NCI-H187 treated with DMSO at 0.1 percent for 48 hours (cell line): Measurements from ENCODE around the gene DCHS2.

ENCODE experiments used
- DNase-seq: peaks from one replicate; lab custom pipeline; 2025; lab: John Stamatoyannopoulos, UW

Gene DCHS2, protein sequence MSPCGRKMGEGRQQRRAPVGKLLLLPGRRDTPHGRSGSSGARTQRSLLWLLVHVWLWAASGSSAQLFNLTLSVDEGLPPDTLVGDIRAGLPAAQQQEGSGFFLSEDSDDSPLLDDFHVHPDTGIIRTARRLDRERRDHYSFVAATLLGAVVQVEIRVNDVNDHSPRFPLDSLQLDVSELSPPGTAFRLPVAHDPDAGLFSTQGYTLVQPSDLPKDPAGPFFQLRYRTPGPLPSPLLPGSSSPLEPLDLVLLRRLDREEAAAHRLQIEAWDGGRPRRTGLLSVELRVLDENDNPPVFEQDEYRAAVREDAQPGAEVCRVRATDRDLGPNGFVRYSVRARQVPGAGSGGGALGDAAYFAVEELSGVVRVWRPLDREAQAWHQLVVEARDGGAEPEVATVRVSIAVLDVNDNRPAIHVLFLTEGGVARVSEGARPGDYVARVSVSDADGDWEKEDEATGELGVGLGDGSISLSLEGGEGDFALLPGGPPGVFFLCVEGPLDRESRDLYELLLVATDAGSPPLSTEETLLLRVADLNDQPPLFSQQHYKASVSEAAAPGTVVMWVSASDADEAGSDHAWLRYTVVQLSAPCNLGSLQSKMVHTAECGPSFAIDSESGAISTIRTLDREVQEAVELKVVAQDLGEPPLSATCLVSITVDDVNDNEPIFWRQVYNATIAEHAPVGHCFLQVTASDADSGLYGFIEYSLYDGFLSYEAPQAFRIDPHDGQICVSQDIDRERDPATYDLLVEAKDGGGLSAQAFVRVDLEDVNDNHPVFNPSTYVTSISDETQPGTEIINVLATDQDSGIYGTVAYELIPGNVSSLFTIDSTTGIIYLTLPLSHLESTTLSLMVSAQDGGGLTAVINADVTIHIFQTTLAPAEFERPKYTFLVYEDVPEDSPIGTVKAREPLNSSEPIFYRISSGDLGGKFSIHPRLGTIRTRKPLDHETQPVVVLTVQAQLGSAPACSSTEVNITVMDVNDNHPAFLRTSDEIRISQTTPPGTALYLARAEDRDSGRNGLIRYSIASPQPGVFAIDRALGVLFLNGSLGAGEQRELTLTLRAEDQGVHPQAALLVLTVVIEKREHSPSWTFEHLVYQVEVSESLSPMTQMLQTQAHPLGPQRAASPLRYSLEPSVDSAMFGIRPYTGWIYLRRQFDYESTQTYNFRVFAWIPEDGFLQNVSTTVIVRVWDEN (N-terminal part only)

DNA sequence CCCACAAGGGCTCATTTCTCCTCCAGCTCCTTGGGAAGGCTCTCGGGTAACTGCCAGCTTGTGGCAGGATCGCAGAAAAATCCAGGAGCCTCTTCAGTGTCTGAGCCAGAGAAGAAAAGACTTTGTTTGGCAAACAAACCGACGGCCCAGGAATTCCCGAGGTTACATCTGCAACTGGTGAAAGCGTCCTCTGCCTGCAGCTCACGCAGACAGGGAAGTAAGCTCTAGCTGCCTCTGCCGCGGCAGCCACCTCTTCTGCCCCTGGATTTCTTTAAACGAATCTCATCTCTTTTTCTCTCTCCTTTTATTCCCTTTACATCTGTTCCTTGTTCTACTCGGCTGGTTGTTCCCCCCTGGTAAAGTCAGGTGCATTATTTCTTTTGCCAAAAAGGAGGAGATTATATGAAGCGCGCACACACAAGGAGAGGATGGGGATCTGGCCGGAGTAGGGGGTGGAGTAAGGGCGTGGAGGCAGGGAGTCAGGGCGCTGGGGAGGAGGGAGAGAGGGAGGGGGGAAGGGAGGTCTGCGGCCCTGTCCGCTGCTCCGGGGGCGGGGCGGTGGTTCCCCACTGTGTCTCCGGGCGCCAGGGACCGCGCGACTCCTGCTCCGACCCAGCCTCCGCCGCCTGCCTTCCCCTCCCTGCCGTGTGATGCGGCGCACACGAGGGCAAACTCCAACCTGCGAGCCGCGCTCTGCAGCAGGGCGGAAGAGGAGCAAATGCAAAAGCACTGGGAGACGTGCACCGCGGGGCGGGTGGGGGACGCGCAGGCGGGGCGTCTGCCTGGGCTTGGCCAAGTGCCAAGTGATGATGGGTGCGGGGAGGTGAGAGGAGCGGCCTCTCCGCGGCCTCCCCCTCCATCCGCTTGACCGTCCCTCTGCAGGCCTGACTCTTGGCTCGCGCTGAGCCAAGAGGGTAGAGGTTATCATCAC is at the start of gene DCHS2:
DCHS2 (minus strand) TSS at position 459 of the 931 bp plus-strand sequence; CDS start at position 15, 444 bp downstream.
- no peak for DNase-seq

DNA sequence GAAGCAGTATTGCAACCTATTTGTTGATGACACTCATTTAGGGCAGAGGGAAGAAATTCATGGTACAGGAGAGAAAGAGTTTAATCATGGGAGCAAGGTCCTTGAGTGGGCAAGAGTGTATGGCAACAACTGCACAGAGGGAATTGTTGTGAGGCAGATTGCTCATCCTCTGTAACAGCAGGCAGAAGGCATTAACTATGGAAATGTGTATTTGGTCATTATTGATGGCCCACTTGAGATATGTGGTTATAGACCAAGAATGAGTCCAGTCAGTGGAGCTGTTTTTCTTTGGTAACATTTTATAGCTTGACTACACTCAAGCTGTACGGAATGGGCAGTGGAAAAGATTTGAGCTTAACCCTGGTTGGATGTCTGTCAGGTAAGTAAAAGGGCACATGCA is 42.7 kb upstream of the DCHS2 start:
- no peak for DNase-seq

DNA sequence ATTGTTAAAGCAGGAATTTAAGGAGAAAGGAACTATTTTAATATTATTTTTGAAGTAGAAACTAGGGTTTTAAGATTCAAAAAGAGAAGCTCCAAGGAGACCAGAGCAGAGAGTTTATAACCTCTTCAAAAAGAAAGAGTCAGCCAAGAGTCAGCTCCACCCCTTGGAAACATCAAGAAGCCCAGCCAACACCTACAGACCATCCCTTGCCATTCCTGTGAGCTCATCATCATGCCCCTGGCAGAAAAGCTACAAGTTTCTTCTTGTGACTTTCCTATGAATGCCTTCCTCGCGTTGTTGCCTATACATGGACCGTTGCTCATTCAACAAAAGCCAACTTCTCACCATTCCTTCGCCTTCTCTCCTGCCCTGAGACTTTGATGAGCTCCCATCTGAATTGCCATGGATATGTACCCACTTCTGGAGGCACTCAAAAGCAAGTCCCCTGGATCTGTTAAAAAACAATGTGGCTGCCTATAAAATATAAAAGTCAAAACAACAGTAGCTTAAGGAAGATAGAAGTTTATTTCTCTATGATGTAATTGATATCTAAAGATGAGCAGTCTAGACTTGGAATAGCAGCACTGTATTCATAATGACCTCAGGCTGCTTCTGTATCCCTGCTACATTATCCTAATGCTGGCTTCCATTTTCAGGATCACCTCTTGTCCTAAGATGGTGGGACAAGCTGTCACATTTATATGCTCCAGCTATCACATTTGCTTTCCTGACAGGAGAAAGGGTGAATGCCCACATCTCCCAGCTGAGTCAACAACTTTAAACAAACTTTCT is 38.3 kb upstream of the DCHS2 start:
- no peak for DNase-seq

DNA sequence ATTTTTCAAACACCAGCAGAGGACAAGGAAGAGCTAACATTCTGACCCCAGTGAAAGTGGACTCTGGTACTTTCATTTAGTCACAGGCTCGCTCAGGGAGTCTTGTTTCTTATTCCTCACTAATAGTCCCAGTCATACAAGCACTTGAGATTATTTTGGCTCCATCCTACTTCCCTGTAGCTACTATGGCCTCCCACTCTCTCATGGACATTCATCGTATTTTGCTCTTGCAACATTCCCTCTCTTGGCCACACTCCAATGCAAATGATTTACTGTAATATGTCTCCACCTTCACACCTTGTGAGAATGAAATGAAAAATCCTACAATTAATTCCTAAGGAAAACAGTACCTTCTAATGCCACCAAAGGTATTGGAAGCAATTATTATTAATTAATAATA is 37.3 kb upstream of the DCHS2 start:
- DNase-seq: no peak

DNA sequence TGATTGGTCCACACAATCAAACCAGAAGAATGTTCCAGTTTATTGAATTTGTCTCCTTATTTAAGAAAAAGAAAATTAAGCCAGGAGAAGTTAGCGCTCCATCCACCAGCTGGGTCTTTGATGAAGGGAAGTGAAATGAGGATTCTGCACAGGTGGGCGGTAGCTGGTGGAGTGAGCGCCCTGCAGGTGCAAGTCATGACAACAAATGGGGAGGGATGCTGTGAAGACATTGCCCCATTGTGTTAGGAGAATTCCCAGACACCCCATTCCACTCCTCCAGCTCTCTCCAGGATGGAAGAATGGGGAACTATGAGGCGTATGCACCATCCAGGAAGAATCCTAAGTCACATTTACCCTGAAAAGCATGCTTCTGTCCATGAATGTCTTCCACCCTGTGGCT is 35.7 kb upstream of the DCHS2 start:
- DNase-seq: no peak

DNA sequence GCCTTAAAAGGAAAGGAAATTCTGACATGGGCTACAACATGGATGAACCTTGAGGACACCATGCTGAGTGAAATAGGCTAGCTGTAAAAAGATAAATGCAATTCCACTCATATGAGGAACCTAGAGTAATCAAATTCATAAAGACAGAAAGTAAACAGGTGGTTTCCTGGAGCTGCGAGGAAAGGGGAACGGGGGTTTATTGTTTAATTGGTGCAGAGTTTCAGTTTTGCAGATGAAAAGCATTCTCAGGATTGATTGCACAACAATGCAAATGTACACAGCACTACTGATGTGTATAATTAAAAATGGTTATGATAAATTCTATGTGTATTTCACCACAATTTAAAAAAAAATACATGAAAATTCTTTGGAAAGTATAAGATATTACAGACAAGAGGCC is 34.6 kb upstream of the DCHS2 start:
- no peak for DNase-seq

DNA sequence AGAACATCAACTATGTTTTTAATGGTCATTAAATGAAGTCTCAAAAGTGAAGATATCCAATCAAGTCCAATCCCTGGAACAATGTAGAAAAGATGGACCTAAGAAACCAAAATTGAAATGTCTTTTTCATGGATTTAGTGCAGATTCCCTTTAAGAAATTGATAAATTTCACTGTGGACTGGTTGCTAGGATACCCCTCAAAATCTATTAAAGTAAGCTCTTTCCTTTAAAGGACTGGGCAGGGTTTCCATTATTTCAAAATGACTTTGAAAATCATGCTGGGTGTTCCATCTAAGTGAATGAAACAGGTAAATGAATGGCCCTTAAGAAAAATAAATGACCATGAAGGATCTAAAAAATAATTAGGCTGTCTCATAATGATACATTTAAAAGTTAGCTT is 30.0 kb upstream of the DCHS2 start:
- no peak for DNase-seq

DNA sequence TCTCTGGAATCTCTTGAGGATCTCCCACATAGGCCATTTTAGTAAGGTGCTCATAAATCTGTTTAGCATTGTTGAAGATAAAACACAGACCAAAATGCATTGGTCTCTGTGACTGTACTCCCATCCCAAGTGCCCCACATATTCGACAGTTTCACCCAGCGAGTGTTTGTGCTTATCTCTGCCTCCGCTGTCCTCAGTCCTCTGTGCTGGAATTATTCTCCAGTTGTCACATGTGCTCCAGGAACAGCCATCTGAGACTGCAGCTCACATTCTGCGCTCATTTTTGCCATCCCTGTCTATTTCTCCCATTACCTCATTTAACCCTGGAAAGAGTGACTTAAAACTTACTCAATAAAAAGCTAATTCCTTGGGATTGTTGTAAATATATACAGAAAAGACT is 27.6 kb upstream of the DCHS2 start:
- no peak for DNase-seq

DNA sequence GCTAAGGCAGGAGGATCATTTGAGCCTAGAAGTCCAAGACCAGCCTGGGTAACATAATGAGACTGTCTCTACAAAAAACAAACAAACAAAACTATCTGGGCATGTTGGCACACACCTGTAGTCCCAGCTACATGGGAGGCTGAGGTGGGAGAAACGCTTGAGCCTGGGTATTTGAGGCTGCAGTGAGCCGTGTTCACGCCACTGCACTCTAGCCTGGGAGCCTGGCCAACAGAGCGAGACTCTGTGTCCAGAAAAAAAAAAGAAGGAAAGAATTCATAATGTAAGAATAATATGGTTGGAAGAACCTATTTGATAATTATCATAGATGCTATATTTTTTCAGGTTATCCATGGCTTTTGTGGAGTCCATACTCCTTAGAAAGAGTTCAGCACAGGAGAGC is 26.0 kb upstream of the DCHS2 start:
- DNase-seq: no peak

DNA sequence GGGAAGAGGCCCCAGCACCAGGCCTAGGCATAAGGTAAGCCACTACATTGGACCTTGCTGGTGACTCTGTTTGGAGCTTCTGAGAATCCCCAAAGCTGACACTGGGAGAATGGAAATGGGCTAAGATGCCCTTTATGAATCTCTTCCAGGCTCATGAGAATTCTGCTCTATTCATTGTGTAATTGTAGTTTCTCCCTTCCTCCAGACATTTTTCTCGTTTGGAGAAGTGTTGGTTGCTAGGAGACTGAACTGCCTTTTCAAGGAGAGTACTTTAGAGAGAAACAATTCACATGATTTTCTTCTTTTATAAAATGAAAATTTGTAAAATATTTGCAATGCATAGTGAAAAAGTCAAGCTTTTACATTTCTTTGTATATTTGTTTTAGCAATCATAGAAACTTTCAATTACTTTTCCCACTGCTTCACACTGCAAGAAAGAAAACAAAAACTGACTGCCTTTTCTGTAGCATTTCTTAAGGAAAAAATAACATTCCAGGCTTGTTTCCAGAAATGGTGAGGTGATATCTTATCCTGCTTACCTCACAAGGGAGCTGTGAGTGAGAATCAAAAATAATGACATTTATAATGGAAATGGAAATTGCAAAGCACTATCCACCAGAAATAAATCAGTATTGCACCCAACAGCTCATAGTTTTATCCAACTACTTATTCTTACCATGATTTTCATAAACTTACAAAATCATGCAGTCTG is 24.9 kb upstream of the DCHS2 start:
- DNase-seq: no peak

DNA sequence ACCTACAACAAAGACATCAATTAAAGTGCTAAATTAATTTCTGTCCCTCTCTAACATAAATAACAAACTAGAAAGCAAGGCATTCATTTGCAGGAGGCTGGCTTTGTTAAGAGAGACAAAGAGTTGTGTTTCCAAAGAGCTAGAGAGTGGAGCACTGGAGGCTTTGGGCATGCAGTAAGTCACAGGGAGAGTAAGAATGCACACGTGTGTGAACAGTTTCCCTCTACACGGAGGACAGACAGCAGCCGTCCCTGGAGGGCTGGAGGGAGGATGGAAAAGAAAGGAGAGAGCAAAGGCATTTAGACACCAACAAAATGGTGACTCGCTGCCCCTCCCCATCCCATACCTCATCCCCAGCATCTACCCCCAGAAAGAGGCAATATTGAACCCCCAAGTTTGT is 20.4 kb upstream of the DCHS2 start:
- no peak for DNase-seq

DNA sequence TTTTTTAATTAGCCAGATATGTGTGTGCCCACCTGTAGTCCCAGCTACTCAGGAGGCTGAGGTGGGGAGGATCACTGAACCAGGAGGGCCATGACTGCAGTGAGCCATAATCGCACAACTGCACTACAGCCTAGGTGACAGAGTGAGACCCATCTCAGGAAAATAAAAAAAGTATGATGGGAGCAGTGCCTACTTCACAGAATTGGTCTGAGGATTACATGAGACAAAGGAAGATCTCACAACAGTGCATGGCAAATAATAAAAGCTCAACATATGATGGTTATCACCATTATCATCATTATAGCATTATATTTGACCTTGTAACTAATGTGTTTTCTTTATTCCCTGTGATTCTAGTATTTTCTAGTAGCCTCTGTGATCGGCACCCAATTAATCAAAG is 19.9 kb upstream of the DCHS2 start:
- no peak for DNase-seq

DNA sequence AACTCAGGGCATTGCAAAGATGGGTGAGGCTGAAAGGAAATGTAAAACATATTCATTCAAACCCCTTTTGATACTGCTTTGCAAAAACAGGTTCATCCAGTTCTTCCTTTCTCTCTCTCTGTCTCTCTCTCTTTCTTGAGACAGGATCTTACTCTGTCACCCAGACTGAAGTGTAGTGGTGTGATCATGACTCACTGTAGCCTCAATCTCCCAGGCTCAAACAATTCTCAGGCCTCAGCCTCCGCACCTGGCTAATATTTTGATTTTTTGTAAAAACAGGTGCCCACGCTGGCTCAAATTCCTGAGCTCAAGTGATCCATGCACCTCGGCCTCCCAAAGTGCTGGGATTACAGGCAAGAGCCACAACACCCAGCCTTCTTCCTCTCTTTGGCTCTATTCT is 15.6 kb upstream of the DCHS2 start:
- DNase-seq: no peak

DNA sequence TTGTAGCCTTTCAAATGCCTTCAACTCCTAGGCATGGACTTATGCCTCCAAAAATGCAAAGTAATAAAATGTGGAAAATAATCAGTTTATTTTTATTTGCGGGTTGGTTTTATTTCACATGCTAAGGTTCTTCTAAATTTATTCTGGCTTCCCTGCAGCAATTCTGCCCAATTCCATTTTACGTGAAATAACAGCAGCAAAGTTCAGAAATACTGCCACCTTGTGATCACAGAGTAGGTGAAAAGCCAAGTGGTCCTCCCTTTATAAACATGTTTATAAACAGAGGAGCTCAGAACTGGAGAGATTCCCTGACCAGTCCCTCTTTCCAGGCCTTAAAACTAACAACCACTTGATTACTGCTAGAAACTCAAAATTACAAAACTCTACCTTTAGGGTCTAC is 14.7 kb upstream of the DCHS2 start:
- no peak for DNase-seq

DNA sequence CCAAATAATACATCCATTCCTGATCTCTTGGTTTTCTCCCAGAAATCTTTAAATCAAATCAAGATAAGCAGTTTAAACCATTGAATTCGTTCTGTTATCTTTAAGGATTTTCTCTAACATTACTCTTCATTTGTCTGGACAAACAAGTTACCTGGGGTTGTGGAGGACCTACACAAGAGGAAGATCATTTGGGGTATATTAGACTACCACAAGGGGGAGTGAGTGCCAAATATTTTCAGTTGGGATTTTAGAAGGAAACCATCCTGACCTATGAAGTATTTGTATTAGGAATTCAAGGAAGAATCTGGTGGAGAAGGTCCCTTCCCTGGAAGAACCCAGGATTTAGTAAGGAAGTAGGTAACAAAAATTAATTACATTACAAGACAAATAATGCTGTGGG is 12.0 kb upstream of the DCHS2 start:
- DNase-seq: no peak

DNA sequence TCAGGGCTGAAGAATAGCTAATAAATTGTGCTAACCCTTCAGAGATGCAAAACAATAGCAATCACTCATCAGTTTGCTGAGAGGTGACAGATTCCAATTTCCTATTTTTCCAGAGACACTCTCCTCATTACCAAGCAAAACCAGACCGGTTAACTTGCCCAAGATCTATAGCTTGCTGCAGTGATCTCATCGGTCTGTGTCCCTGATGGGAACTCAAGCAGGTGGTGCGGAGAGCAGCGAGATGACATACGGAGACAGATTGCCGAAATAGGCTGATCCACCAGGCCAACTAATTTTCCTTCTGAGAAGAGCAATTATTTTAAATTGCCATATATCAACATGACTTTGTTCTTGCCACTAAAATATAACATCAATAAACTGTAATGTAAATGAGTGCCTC is 10.5 kb upstream of the DCHS2 start:
- DNase-seq: no peak

DNA sequence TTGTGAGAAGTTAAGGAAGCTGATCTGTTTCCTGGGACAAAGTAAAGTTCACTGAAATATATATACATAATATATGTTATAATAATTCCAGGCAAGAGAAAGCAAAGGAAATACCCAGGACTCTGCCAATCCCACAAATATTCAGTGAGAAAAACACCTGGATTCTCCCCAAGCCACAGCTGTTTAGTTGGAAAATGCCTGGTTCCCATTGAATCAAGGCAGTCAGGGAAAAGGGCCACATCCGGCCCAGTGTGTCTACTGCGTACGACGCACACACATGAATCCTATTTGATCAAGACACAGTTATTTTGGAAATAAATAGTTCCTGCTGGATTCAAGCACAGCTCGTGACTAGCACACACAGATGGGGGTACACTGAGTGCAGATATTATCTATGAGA is 6.3 kb upstream of the DCHS2 start:
- DNase-seq: no peak

DNA sequence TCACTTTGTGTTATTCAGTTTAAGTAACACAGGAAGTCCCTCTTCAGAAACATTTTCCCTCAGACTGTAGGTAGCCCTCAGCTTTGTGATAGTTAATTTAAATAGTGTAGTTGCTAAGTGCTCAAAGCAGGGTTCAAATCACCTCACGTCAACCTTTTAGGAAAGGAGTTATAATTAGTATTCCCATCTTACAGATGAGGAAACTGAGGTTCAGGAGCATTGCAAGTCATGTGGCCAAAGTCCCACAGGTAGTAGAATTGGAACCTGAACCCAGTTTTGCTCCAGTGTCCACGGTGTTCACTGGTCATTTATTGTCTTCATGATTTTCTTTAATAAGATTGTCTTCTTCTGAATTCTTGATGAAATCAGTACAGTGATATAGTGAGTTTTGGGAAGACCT is 4.3 kb upstream of the DCHS2 start:
- no peak for DNase-seq

DNA sequence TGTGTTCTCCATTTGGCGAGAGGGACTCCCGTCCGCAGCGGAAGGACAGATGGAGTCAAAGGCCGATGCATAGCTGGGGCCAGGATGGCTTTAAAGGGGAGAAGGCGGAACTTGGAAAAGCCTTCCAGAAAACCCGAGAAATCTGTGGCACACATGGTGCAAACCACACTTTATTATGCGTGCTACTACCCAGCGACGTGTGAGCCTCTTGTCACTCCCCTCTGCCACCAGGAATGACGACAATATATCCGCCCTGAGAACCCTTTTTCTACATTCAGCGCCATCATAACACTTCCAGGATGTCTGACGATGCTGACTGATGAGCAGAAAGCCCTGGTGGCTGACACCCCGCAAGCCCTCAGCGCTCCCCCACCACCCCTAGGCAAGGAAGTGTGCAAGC is 689 bp upstream of the DCHS2 start:
- no peak for DNase-seq
